Measurements from ENCODE around the gene NAALADL2. TPM values are rescaled to one million over a fixed set of nuclear protein-coding genes. Genes with fewer than 3 reads are reported as not detected.

NAALADL2 gene
- total and polyA plus RNA-seq, 2 donors (not counting 3 experiments of a cell fraction or from before 2014, with no cell fraction given): 1.1 to 4.0 TPM

- no peak overlapping the region for H3K9ac ChIP-seq (replicated peaks; ENCODE audit: extremely low read depth, insufficient read depth, low read length)
- dilution Hi-C loops (cut with MboI; ENCODE audit: extremely low pct_ligation_motif_present, low sequenced_read_pairs) (no loop called here), intact Hi-C loops (cut with micrococcal nuclease) (no loop called here)
- H3K4me2 ChIP-seq (ENCODE audit: insufficient read depth, low read length): no peak overlapping the region
- ChIA-PET CTCF (no interaction called here), POLR2A (no interaction called here)
- FAIRE-seq (no peak), DNase-seq (ENCODE audit: low read depth, low spot score) (no peak)
- no peaks in the 10 kb centered on the region for H4K20me1 ChIP-seq (replicated peaks; ENCODE audit: control insufficient read depth, extremely low read depth, insufficient read depth, low read length)
- H3K27me3 ChIP-seq (ENCODE audit: control insufficient read depth in 2 of 2, insufficient read depth in 2 of 2, low read length in 2 of 2): no peaks in the 10 kb centered on the region
- H3K4me1 ChIP-seq (ENCODE audit: control insufficient read depth, extremely low read depth, insufficient read depth, low read length): no peaks in the 10 kb centered on the region
- H3K4me3 ChIP-seq (replicated peaks in 1 of 3; ENCODE audit: insufficient read depth in 1 of 3, low read depth in 1 of 3, low read length in 3 of 3): no peak overlapping the region
- H3K9me1 ChIP-seq (replicated peaks; ENCODE audit: control insufficient read depth, extremely low read depth, insufficient read depth, low read length): no peaks in the 10 kb centered on the region
- no peaks in the 10 kb centered on the region for H3K79me2 ChIP-seq (ENCODE audit: control insufficient read depth, insufficient read depth, low read length)
- no peaks in the 10 kb centered on the region for H3K36me3 ChIP-seq (ENCODE audit: control insufficient read depth in 2 of 2, extremely low read depth in 1 of 2, insufficient read depth in 2 of 2, low read length in 2 of 2)
- H3K9me3 ChIP-seq (replicated peaks; ENCODE audit: control insufficient read depth, insufficient read depth, low read length): no peaks in the 10 kb centered on the region
- no TSS peak for BruUV-seq (replicated peaks)
- no peak overlapping the region for H2AFZ ChIP-seq (ENCODE audit: low read depth, low read length)
- TF ChIP-seq GATA2 (IDR thresholded peaks at IDR 0.05; ENCODE audit: insufficient read depth, insufficient read length, low read depth, low read length): no peak
- no peak for TF ChIP-seq FOS (IDR thresholded peaks at IDR 0.05; ENCODE audit: borderline replicate concordance, insufficient read depth, low read length)
- TF ChIP-seq EZH2 (IDR thresholded peaks at IDR 0.05; ENCODE audit: borderline replicate concordance, low read depth, low read length, severe bottlenecking): no peak
- no peak for TF ChIP-seq JUN (IDR thresholded peaks at IDR 0.05; ENCODE audit: borderline replicate concordance, insufficient read depth, insufficient read length, low read depth)
- TF ChIP-seq POLR2AphosphoS5 (IDR thresholded peaks at IDR 0.05; ENCODE audit: insufficient read depth, low read depth, low read length): no peak
- TF ChIP-seq, protein P1, sequence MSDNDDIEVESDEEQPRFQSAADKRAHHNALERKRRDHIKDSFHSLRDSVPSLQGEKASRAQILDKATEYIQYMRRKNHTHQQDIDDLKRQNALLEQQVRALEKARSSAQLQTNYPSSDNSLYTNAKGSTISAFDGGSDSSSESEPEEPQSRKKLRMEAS (IDR thresholded peaks at IDR 0.05; ENCODE audit: insufficient read depth, insufficient read length): no peak
- TF ChIP-seq MYC (IDR thresholded peaks at IDR 0.05; ENCODE audit: low read depth, low read length): no peak
- TF ChIP-seq, protein P2, sequence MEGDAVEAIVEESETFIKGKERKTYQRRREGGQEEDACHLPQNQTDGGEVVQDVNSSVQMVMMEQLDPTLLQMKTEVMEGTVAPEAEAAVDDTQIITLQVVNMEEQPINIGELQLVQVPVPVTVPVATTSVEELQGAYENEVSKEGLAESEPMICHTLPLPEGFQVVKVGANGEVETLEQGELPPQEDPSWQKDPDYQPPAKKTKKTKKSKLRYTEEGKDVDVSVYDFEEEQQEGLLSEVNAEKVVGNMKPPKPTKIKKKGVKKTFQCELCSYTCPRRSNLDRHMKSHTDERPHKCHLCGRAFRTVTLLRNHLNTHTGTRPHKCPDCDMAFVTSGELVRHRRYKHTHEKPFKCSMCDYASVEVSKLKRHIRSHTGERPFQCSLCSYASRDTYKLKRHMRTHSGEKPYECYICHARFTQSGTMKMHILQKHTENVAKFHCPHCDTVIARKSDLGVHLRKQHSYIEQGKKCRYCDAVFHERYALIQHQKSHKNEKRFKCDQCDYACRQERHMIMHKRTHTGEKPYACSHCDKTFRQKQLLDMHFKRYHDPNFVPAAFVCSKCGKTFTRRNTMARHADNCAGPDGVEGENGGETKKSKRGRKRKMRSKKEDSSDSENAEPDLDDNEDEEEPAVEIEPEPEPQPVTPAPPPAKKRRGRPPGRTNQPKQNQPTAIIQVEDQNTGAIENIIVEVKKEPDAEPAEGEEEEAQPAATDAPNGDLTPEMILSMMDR (IDR thresholded peaks at IDR 0.05; ENCODE audit: extremely low read depth in 1 of 2, insufficient read depth in 1 of 2, low read depth in 1 of 2, low read length in 2 of 2): no peak
- no peak for TF ChIP-seq POLR2A (IDR thresholded peaks at IDR 0.05; ENCODE audit: low read depth, low read length)
- H3K27ac ChIP-seq (ENCODE audit: insufficient read depth, low read depth, low read length): no peak overlapping the region
Measured at GRCh38 chr3:175336406-175337133, 477.4 kb downstream of the NAALADL2 start.

All from endothelial cell of umbilical vein (primary cell).